Left colon (tissue), 2 donors: ENCODE measurements around the gene SLC9A2. TPM values are rescaled to one million over a fixed set of nuclear protein-coding genes. Genes with fewer than 3 reads are reported as not detected.

Experiments used
- ATAC-seq: fragments of 200-7000 bp; cut with Tn5 transposase; one replicate; pipeline ENCODE4 v1.9.1; 2020; ENCODE audit warnings: mild to moderate bottlenecking, moderate library complexity
- DNase-seq, 2 donors: peaks; one replicate each; pipeline ENCODE4 v3.0.0-alpha.2; 2020
- intact Hi-C, 2 donors: fragments of 100-400 bp; cut with DNase I in 1 of 2; cut with micrococcal nuclease in 1 of 2; formaldehyde crosslinking; loops; one replicate each; pipeline versions ENCODE4 v1.11.2 to v1.14.0; 2022; cut with DNase I, micrococcal nuclease
- total RNA-seq, 2 donors: library from RNA; stranded (reverse); fragmentation: NEBNext Ultra II Directional; extraction: Animal tissue kit (Norgen Biotek cat#: 25700); gene quantifications; one replicate each; pipeline ENCODE4 v1.2.1, GENCODE V29; 2021
- donor health status: DM: no; HTN: no; CAD: no.
- donor health status: DM: yes; HTN: yes; CAD: no.

The SLC9A2 gene
- total RNA-seq, 2 donors from 2014 or later: 75.2 to 81.1 TPM

GRCh38 chr2:102707796-102708695, 88.7 kb downstream of the SLC9A2 start:
- no peak for DNase-seq
- intact Hi-C loops: loop anchor here in 1 of 2 donors (10.0 kb wide), 1 partner anchor 233 kb away; the partner anchor contains the start of gene SLC9A4
- ATAC-seq: no peak

DNA sequence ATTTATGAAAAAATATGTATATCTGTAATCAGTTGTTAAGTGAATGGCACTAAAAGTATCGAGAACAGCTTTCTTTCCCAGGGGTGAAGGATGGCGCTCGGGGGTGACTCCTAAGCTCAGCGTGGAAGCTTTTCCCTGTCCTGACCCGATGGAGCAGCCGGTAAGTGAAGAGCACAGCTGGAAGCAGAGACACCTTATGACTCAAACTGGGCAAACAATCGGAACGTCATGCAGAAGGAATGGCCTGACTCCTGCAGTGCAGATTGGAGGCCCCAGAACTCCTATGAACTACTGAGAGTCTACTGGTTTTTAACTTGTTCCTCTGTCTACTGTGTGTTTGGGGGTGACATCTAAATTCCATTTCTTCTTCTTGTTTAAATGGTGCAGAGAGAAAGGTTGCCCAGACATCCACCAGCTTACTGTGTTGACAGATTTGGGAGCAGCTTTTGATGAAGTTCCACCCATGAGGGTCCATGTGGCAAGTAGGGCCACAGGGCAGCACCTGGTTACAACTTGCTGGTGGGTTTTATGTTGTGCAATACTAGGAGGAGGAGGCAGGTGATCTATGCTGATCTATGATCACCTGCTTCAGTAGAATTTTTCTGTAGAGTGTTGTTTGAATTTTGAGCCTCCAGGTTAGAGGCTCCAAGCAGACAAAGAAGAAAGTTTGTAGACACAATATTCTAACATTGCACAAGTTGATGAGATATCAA, 89.7 kb downstream of the SLC9A2 start:
- DNase-seq (no peak), ATAC-seq (peak; percentile 51)
- intact Hi-C loops: loop anchor here in 1 of 2 donors (10.0 kb wide), 1 partner anchor 234 kb away; the partner anchor contains the start of gene SLC9A4

- no peak for ATAC-seq
- intact Hi-C loops: no loop called here
- DNase-seq: no peak
Measured at GRCh38 chr2:102717308-102718018, 98.1 kb downstream of the SLC9A2 start.

- intact Hi-C loops: no loop called here
- ATAC-seq (peak; percentile 4), DNase-seq (no peak)
Measured at GRCh38 chr2:102718387-102719316, 99.3 kb downstream of the SLC9A2 start.

DNA sequence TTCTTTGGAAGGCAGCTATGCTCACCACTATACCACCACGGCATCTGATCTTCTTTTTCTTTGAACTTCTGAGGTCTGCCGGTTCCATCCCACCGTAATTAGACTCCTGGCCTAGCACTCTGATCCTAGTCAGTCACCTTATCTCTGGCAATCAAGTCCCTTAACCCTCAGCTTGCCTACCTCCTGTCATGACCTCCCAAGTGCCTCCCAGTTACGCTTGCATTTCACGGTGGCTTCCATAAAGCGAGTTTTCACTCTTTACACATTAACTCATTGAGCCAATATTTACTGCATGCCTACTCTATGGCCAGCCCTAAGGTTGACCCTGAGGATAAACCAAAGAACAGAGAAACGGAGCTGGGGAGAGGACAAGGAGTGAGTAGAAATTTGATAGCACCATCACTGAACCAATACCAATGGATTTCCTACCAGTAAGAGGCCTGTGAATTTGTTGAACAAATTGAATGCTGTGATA, 104.7 kb downstream of the SLC9A2 start:
- intact Hi-C loops: no loop called here
- DNase-seq (no peak), ATAC-seq (no peak)

DNA sequence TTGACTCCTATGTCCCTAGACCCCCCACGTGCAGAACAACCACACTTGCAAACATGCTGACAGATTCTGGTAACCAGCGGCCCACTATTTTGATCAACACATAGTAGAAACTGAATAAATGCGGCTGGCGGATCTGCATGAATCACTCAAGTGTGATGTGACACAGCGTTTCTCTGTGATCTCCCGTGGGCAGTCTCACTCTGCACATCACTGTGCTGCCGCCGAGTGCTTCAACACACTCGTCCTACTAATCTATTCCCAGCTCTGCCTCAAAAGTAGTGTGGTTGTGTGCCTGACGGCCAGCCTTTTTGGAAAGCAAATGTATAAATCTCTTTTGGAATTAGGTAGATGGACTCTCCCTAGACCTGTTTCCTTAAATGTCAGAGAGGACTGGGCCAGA, 105.2 kb downstream of the SLC9A2 start:
- ATAC-seq (no peak), DNase-seq (no peak)
- intact Hi-C loops: no loop called here

GRCh38 chr2:102726128-102727087, 107.1 kb downstream of the SLC9A2 start:
- ATAC-seq (peak; percentile 50), DNase-seq (no peak)
- intact Hi-C loops: no loop called here

DNA sequence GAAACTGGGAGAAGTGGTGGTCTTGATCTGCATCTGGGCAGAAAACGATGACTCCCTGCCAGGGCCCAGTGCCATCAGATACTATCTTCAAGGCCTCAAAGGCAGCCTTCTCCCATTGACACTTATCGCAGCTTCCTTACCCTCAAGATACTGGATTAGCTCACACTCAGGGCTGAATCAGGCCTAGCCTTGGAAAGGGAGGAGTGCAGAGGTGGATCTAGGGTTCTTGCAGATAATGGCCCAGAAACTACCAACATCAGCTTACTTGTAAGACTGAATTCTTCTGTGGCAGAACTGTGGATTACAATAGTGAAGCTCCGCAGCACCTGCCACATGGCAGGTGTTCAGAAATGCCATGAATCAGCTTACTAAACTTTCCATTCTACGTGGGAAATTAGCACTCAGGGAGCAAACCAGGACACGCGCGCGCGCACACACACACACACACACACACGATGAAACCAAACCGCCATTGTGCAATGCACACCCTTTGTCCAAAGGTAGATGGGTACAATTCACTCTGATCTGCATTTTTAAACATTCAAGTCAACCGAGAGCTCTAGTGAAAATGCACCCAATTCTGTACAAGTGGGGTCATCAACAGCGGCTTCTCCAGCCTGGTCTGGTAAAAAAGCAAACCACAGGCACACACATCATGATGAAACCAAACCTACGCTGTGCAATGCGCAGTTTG, 116.2 kb downstream of the SLC9A2 start:
- DNase-seq (peak; percentile 41 to 51), ATAC-seq (peak; percentile 53)
- intact Hi-C loops: no loop called here

GRCh38 chr2:102736110-102736409, 116.7 kb downstream of the SLC9A2 start:
- DNase-seq: no peak
- intact Hi-C loops: no loop called here
- ATAC-seq: no peak

- DNase-seq (peak; percentile 85 to 94), ATAC-seq (peak; percentile 92)
- intact Hi-C loops: no loop called here
Measured at GRCh38 chr2:102736410-102737409, 117.4 kb downstream of the SLC9A2 start.

- no peak for ATAC-seq
- no peak for DNase-seq
- intact Hi-C loops: no loop called here
Measured at GRCh38 chr2:102737431-102737830, 118.1 kb downstream of the SLC9A2 start.

GRCh38 chr2:102743259-102743658, 123.9 kb downstream of the SLC9A2 start:
- DNase-seq (no peak), ATAC-seq (no peak)
- intact Hi-C loops: no loop called here

GRCh38 chr2:102748107-102748506, 128.8 kb downstream of the SLC9A2 start:
- ATAC-seq: no peak
- intact Hi-C loops: no loop called here
- DNase-seq: no peak

GRCh38 chr2:102749938-102750337, 130.6 kb downstream of the SLC9A2 start:
- intact Hi-C loops: no loop called here
- no peak for DNase-seq
- no peak for ATAC-seq

DNA sequence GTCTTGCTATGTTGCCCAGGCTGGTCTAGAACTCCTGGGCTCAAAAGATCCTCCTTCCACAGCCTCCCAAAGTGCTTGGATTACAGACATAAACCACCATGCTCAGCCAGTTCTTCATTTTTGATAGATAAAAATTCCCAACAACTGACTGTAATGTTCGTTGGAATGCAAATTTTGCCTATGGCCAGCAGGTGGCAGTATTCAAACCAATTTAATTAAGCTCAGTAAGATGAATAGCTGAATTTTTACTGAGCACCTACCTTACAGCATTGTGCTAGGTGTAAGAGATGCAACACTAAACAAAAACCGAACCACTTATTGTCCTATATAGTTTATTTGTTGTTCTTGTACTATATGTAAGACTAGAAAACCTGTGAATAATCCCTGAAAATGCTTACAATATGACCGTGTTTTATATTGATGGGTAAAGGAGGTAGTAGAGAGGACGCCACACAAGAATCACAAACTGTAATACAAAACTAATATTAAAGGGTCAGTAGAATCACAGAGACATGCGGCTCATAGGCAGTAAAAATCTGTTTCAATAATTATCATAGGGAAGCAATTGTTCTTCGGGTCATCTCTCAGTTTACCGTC, 134.3 kb downstream of the SLC9A2 start:
- intact Hi-C loops: loop anchor here in 1 of 2 donors (2.0 kb wide), 1 partner anchor 53 kb away; no protein-coding TSS in a partner anchor
- peak; percentile 50 for ATAC-seq
- peak in 1 of 2 donors; percentile 12 for DNase-seq
